GM12892 (cell line): ENCODE data around the gene PANK2.
"Not testable (repeated sequence)": the region's sequence is repeated elsewhere in the genome, so short reads cannot be mapped to it uniquely, and the experiment has no call there.

ENCODE experiments used
- DNase-seq: peaks from one replicate; pipeline ENCODE4 v3.0.0; 2011; ENCODE audit not compliant: insufficient read length
- FAIRE-seq: peaks from 2 replicates; lab custom pipeline; 2011; peaks lifted over from hg19 to GRCh38; lab: Jason Lieb, UNC
- POLR2A ChIP-seq: IDR thresholded peaks from 2 replicates; pipeline ENCODE4 v1.6.1; 2011; ENCODE audit warnings: low read depth, low read length, control low read depth
- POLR2AphosphoS5 ChIP-seq: IDR thresholded peaks from 2 replicates; pipeline ENCODE4 v1.6.1; 2011; ENCODE audit warnings: low read depth, low read length, control low read depth
- TAF1 ChIP-seq: IDR thresholded peaks from 2 replicates; pipeline ENCODE4 v1.6.1; 2011; ENCODE audit warnings: low read depth, mild to moderate bottlenecking, control low read depth, low read length, borderline replicate concordance

Gene PANK2

DNA sequence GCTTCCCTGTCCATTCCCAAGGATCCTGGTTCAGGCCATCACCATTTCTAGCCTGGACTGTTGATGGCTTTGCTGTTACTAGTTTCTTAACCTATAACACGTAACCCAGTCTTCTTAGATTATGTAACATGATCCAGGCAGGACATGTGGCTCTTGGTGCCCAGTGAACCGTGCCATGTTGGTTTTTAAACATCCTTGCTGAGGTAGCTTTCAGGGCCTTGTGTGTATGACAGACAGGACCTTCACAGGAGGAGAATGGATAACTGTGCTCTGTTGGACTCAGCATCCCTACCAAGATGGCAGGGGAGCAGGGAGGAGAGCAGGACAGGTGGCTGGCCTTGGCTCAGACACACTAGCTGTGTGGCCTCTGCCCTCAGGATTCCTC lies 46.8 kb downstream of the PANK2 start:
- DNase-seq (no peak), FAIRE-seq (no peak)
- TF ChIP-seq POLR2AphosphoS5 (no peak), POLR2A (no peak), TAF1 (no peak)

DNA sequence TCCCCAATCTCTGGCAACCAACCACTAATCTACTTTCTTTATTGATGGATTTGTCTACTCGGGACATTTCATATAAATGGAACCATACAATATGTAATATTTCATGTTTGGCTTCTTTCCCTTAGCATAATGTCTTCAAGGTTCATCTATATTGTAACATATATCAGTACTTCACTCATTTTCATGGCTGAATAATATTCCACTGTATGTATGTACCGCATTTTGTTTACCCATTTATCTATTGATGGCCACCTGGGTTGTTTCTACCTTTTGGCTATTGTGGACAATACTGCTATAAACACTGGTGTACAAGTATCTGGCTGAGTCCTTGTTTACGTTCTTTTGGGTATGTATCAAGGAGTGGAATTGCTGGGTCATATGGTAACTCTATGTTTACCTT lies 48.4 kb downstream of the PANK2 start:
- FAIRE-seq (no peak), DNase-seq (no peak)
- no peak for TF ChIP-seq POLR2AphosphoS5
- no peak for TF ChIP-seq TAF1
- no peak for TF ChIP-seq POLR2A

DNA sequence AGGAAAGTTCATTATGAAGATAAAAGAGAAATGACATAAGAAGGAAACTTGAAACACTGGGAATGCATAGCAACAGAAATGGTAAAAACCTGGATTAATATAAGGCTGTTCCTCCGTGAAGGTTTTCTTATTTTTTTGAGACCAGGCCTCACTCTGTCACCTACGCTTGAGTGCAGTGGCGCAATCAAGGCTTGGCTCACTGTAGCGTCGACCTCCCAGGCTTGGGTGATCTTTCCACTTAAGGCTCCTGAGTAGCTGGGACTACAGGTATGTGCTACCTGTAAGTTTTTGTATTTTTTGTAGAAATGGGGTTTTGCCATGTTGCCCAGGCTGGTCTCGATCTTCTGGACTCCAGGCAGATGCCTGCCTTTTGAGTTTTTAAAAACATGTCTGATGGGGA lies 51.7 kb downstream of the PANK2 start:
- DNase-seq, result no peak
- FAIRE-seq, result no peak
- no peak for TF ChIP-seq POLR2A
- no peak for TF ChIP-seq TAF1
- TF ChIP-seq POLR2AphosphoS5, result no peak

DNA sequence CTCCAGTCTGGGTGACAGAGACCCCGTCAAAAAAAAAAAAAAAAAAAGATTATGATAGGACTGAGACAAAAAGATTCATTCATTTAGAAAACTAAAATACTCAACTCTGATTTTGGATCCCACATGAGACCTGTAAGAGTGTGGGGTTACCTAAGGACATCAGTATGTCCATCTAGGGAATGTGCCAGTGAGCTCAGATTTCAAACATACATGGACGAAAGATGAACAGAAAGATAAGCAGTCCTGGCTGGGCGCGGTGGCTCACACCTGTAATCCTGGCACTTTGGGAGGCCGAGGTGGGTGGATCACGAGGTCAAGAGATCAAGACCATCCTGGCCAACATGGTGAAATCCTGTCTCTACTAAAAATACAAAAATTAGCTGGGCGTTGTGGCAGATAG lies 57.5 kb downstream of the PANK2 start:
- not testable (repeated sequence) for FAIRE-seq, DNase-seq

DNA sequence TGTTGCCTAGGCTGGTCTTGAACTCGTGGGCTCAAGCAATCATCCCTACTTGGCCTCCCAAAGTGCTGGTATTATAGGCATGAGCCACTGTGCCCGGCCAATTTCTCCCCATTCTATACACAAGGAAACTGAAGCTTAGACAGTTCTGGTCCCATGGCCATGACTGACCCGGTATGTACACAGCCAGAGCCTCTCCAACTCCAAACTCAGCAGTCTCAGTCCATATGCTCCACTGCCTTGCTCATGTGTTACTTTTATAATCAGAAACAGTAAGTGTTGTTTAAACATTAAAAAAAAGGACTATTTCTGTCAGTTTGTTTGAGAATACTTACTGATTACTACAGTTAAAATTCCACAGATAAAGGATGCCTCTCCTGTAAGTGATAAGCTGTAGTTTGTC lies 75.5 kb downstream of the PANK2 start:
- TF ChIP-seq TAF1 (no peak), POLR2A (no peak), POLR2AphosphoS5 (no peak)
- no peak for DNase-seq
- no peak for FAIRE-seq

DNA sequence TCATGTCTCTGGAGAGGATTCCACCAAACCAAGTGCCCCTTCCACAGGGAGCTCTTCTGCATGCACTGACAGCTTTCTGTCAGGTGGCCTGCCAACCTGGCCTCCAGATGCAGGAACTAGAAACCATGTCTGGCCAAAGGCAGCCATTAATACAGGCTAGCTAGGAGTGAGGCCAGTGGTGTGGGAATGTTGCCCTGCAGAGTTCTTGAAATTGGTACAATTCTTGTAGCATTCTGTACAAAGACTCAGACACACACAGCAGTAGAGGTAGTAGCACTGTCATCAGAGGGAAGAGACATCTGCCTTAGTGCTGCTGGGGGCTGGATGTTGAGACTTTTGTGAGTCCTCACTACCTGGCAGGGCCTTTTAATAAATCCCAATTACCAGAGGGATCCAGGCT lies 77.4 kb downstream of the PANK2 start:
- no peak for FAIRE-seq
- DNase-seq, result no peak
- TF ChIP-seq POLR2AphosphoS5 (no peak), POLR2A (no peak), TAF1 (no peak)

DNA sequence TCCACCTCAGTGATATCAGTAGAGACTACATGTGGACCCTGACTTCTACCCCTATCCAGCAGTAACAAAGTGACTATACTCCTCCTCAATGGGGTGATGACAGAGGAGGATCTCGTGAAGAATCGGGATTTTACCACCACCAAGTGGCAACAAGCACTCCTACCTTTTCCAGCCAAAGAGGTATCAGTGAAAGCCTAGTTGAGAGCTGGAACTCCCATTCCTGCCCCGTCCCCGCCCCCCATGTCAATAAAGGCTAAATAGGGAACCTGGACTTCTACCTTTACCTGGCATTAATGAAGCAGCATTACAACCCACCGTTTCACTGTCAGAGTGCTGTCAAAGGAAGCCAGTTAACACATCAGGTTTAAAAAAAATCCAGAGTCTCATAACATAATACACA lies 80.8 kb downstream of the PANK2 start:
- FAIRE-seq (no peak), DNase-seq (no peak)
- TF ChIP-seq POLR2AphosphoS5 (no peak), POLR2A (no peak), TAF1 (no peak)

DNA sequence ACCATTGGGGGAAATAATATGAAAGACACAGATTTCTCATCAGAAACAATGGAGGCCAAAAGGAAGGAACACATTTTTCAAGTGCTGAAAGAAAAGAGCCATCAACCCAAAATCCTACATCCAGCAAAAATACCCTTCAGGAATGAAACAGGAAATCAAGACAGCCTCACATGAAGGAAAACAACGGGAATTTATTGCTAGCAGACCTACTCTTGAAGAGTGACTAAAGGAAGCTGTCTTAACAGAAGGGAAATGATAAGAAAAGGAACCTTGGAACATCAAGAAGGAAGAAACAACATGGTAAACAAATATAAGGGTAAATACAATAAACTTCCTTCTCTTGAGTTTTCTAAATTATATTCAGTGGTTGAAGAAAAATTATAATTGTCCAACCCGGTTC lies 82.0 kb downstream of the PANK2 start:
- TF ChIP-seq POLR2A (no peak), TAF1 (no peak), POLR2AphosphoS5 (no peak)
- DNase-seq (no peak), FAIRE-seq (no peak)

DNA sequence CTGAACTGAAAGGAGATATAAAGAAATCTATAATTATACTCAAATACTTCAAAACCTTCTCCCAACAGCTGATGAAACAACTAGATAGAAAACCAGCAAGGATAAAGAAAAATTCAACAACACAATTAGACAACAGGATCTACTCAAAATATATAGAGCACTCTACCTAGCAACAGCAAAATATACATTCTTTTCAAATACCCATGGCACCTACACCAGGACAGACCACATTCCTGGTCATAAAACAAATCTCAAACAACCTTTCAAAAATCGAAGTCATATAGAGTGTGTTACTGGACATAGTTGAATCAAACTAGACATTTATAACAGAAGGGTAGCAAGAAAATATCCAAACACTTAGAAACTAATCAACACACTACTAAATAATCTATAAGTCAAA lies 83.0 kb downstream of the PANK2 start:
- TF ChIP-seq POLR2A, result no peak
- no peak for TF ChIP-seq TAF1
- no peak for TF ChIP-seq POLR2AphosphoS5
- no peak for FAIRE-seq
- DNase-seq, result no peak

DNA sequence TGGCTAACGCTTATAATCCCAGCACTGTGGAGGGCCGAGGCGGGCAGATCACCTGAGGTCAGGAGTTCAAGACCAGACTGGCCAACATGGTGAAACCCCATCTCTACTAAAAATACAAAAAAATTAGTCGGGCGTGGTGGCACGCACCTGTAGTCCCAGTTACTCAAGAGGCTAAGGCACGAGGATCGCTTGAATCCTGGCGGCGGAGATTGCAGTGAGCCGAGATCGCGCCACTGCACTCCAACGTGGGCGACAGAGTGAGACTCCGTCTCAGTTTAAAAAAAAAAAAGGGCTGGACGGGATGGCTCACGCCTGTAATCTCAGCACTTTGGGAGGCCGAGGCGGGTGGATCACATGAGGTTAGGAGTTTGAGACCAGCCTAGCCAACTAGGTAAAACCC lies 83.4 kb downstream of the PANK2 start:
- DNase-seq, FAIRE-seq: not testable (repeated sequence)

DNA sequence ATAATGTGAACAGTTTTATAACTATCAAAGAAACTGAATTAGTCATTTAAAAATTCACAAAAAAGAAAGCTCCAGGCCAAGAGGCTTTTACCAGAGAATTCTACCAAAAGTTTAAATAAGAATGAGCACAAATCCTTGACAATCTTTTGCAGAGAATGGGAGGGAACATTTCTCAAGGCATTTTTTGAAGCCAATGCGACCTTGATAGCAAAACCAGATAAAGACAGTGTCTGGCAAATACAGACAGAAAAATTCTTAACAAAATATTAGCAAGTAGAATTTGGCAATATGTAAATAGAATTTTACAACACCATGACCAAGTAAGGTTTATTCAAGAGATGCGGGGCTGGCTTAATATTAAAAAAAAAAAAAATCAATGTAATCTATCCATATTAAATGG lies 84.5 kb downstream of the PANK2 start:
- FAIRE-seq (no peak), DNase-seq (no peak)
- TF ChIP-seq POLR2AphosphoS5 (no peak), POLR2A (no peak), TAF1 (no peak)

DNA sequence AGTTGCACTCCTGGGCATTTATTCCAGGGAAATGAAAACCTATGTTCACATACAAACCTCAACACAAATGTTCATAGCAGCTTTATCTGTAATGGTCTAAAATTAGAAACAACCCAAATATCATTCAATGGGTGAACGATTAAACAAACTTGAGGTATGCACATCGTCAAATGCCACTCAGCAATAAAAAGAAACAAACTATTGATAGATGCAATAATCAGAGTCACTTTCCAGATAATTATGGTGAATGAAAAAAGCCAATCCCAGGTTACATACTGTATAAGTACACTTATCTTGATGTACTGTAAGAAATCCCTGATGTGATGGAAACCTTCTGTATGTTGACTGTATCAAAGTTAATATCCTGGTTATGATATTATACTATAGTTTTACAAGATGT lies 87.3 kb downstream of the PANK2 start:
- TF ChIP-seq TAF1, result no peak
- no peak for TF ChIP-seq POLR2A
- TF ChIP-seq POLR2AphosphoS5, result no peak
- DNase-seq, result no peak
- no peak for FAIRE-seq
